Stomach (tissue), 9 donors: ENCODE results near the gene HADH. TPM values are rescaled to one million over a fixed set of nuclear protein-coding genes. Genes with fewer than 3 reads are reported as not detected.
"Not testable (repeated sequence)": the region's sequence is repeated elsewhere in the genome, so short reads cannot be mapped to it uniquely, and the experiment has no call there.

Experiments used
- DNase-seq, 2 donors: peaks; one replicate each; pipeline versions ENCODE4 v3.0.0 to v3.0.0-alpha.2; 2013 to 2019
- H3K27ac ChIP-seq, 5 donors: fragments of 200-600 bp in 4 of 5; sonication (generic) in 4 of 5; one replicate each; pipeline ENCODE4 v1.5.1; 2013 to 2019; ENCODE audit warnings: mild to moderate bottlenecking in 1 of 5, moderate library complexity in 1 of 5
- H3K27me3 ChIP-seq, 3 donors: fragments of 200-600 bp; sonication (generic); one replicate each; pipeline ENCODE4 v1.5.1; 2017 to 2019; ENCODE audit warnings: mixed run types in 1 of 3
- H3K36me3 ChIP-seq, 4 donors: fragments of 200-600 bp; sonication (generic); 1 replicate in 3 of 4; 2 replicates in 1 of 4; pipeline ENCODE4 v1.5.1; 2016 to 2019
- H3K4me1 ChIP-seq, 4 donors: fragments of 200-600 bp; sonication (generic); one replicate each; pipeline ENCODE4 v1.5.1; 2016 to 2019
- H3K4me3 ChIP-seq, 4 donors: fragments of 200-600 bp; sonication (generic) in 3 of 4; one replicate each; pipeline ENCODE4 v1.5.1; 2016 to 2019; ENCODE audit warnings: mild to moderate bottlenecking in 1 of 4
- H3K9me3 ChIP-seq, 4 donors: fragments of 200-600 bp; sonication (generic); one replicate each; pipeline ENCODE4 v1.5.1; 2016 to 2019
- CTCF ChIP-seq, 7 experiments: fragments of 450-650 bp in 4 of 7; fragments of 200-600 bp in 3 of 7; sonication (generic) in 3 of 7; IDR thresholded peaks; one replicate each; pipeline ENCODE4 v1.5.1; 2016 to 2019; ENCODE audit warnings: antibody characterized with exemption in 7 of 7, control low read depth in 2 of 7, mild to moderate bottlenecking in 1 of 7
- EP300 ChIP-seq: sonication (generic); formaldehyde crosslinking; IDR thresholded peaks from one replicate; pipeline ENCODE4 v1.6.1; 2017; ENCODE audit warnings: antibody characterized with exemption
- POLR2A ChIP-seq, 4 donors: fragments of 450-650 bp; IDR thresholded peaks; one replicate each; pipeline ENCODE4 v1.6.1; 2016; ENCODE audit warnings: antibody characterized with exemption in 4 of 4, control low read depth in 2 of 4, mild to moderate bottlenecking in 1 of 4, moderate library complexity in 1 of 4
- POLR2AphosphoS5 ChIP-seq, 3 donors: sonication (generic); formaldehyde crosslinking; IDR thresholded peaks; one replicate each; pipeline ENCODE4 v1.6.1; 2016; ENCODE audit warnings: antibody characterized with exemption in 3 of 3
- WGBS, 5 donors: extraction: QIAGEN DNeasy Blood & Tissue Kit in 3 of 5; methylation state at CpG; one replicate each; pipeline versions ENCODE4 v1.1.5 to v1.1.7; 2013 to 2018; 5-methylcytosine and 5-hydroxymethylcytosine counted together
- intact Hi-C: fragments of 100-400 bp; cut with DNase I; formaldehyde crosslinking; loops from one replicate; pipeline ENCODE4 v1.15.1; 2023; ENCODE audit warnings: low total_unique reads
- polyA plus RNA-seq, 3 donors: library from polyadenylated mRNA; stranded (reverse); fragments of 200-250 nt; gene quantifications; one replicate each; pipeline ENCODE4 v1.2.3, GENCODE V29; 2013
- total RNA-seq, 5 donors: library from RNA; depleted of rRNA; stranded (reverse); fragments of >200 nt; gene quantifications; one replicate each; pipeline versions ENCODE4 v1.1.0 to v1.2.3, GENCODE V29; 2014 to 2016
- donor health status: healthy with polysubstance abuse.
- donor health status: Bipolar disorder and iron deficiency.
- donor health status: healthy.

HADH gene
- total and polyA plus RNA-seq, 8 donors = 51.6 to 118 (median 64.7) TPM

- no peaks in the 10 kb centered on the region for H3K9me3 ChIP-seq
- WGBS, 5 donors = 83 to 93% (median 90%) methylated on average over 2 of the region's 2 CpGs
- no peak overlapping the region for H3K27ac ChIP-seq
- H3K4me3 ChIP-seq = no peak overlapping the region
- H3K27me3 ChIP-seq = no peaks in the 10 kb centered on the region
- DNase-seq = no peak
- TF ChIP-seq POLR2A (IDR thresholded peaks at IDR 0.05) (no peak), CTCF (IDR thresholded peaks at IDR 0.05) (no peak), POLR2AphosphoS5 (IDR thresholded peaks at IDR 0.05) (no peak), EP300 (no peak)
- H3K36me3 ChIP-seq = peaks cover 0 to 36% (median 23%) of the 10 kb centered on the region in 4 donors
- peaks cover 0 to 35% (median 11%) of the 10 kb centered on the region in 4 donors for H3K4me1 ChIP-seq
- intact Hi-C loops = no loop called here
Observed at GRCh38 chr4:108008721-108009120, 19.0 kb downstream of the HADH start.

- Histone ChIP-seq H3K4me3 (no peak overlapping the region), H3K4me1 (peaks cover 0 to 26% (median 7%) of the 10 kb centered on the region in 4 donors), H3K36me3 (peaks cover 2 to 51% (median 37%) of the 10 kb centered on the region in 4 donors), H3K27ac (no peak overlapping the region), H3K27me3 (no peaks in the 10 kb centered on the region), H3K9me3 (no peaks in the 10 kb centered on the region)
- no peak for DNase-seq
- 88 to 99% (median 96%) methylated on average over 2 of the region's 2 CpGs for WGBS, 5 donors
- intact Hi-C loops = no loop called here
- TF ChIP-seq EP300 (no peak), POLR2A (IDR thresholded peaks at IDR 0.05) (no peak), POLR2AphosphoS5 (IDR thresholded peaks at IDR 0.05) (no peak), CTCF (IDR thresholded peaks at IDR 0.05) (no peak)
Observed at GRCh38 chr4:108010167-108010566, 20.5 kb downstream of the HADH start.

- DNase-seq, H3K4me3 ChIP-seq, H3K9me3 ChIP-seq, intact Hi-C loops, H3K27ac ChIP-seq, H3K27me3 ChIP-seq: not testable (repeated sequence)
- Histone ChIP-seq H3K36me3 (peaks cover 7 to 73% (median 59%) of the 10 kb centered on the region in 4 donors), H3K4me1 (peaks cover 0 to 17% (median 5%) of the 10 kb centered on the region in 4 donors)
- 92 to 96% (median 95%) methylated on average over 5 of the region's 5 CpGs for WGBS, 5 donors
Observed at GRCh38 chr4:108012382-108012781, 22.7 kb downstream of the HADH start.

- Histone ChIP-seq H3K27me3 (no peaks in the 10 kb centered on the region), H3K4me1 (peaks cover 0 to 13% (median 5%) of the 10 kb centered on the region in 4 donors), H3K9me3 (no peaks in the 10 kb centered on the region), H3K36me3 (peaks cover 7 to 81% (median 67%) of the 10 kb centered on the region in 4 donors), H3K4me3 (no peak overlapping the region), H3K27ac (no peak overlapping the region)
- intact Hi-C loops = no loop called here
- TF ChIP-seq POLR2A (IDR thresholded peaks at IDR 0.05) (no peak), POLR2AphosphoS5 (IDR thresholded peaks at IDR 0.05) (no peak), EP300 (no peak), CTCF (IDR thresholded peaks at IDR 0.05) (no peak)
- DNase-seq = no peak
Observed at GRCh38 chr4:108013327-108013726, 23.6 kb downstream of the HADH start.

GRCh38 chr4:108013955-108014354, 24.3 kb downstream of the HADH start:
- intact Hi-C loops = no loop called here
- H3K9me3 ChIP-seq = no peaks in the 10 kb centered on the region
- H3K36me3 ChIP-seq = peaks cover 7 to 81% (median 68%) of the 10 kb centered on the region in 4 donors
- no peak overlapping the region for H3K27ac ChIP-seq
- no peak for TF ChIP-seq POLR2AphosphoS5 (IDR thresholded peaks at IDR 0.05)
- no peak for TF ChIP-seq POLR2A (IDR thresholded peaks at IDR 0.05)
- TF ChIP-seq CTCF (IDR thresholded peaks at IDR 0.05) = no peak
- TF ChIP-seq EP300 = no peak
- H3K4me3 ChIP-seq = no peak overlapping the region
- H3K27me3 ChIP-seq = no peaks in the 10 kb centered on the region
- DNase-seq = no peak
- 92 to 98% (median 96%) methylated on average over 5 of the region's 5 CpGs for WGBS, 5 donors
- peaks cover 0 to 20% (median 5%) of the 10 kb centered on the region in 4 donors for H3K4me1 ChIP-seq
